Testis (tissue), 2 donors: ENCODE data around the gene GBX1.

Experiments used
- CTCF ChIP-seq, 3 experiments: fragments of 450-650 bp in 2 of 3; fragments of 200-600 bp in 1 of 3; sonication (generic) in 1 of 3; IDR thresholded peaks; one replicate each; pipeline ENCODE4 v1.5.1; 2016 to 2019; ENCODE audit warnings: antibody characterized with exemption in 3 of 3, mild to moderate bottlenecking in 2 of 3, moderate library complexity in 1 of 3
- POLR2A ChIP-seq: fragments of 450-650 bp; IDR thresholded peaks from one replicate; pipeline ENCODE4 v1.6.1; 2017; ENCODE audit warnings: antibody characterized with exemption, mild to moderate bottlenecking, moderate library complexity

GRCh38 chr7:151114151-151115090 lies 53.1 kb downstream of the GBX1 start:
- no peak for TF ChIP-seq CTCF (IDR thresholded peaks at IDR 0.05)
- no peak for TF ChIP-seq POLR2A
